GM13976 (cell line): Measurements from ENCODE around the gene SV2C.
"Not testable (repeated sequence)": the region's sequence is repeated elsewhere in the genome, so short reads cannot be mapped to it uniquely, and the experiment has no call there.

Experiments
- DNase-seq: peaks from one replicate; pipeline ENCODE4 v3.0.0; 2012; ENCODE audit warnings: low spot score
- CTCF ChIP-seq: IDR thresholded peaks from 2 replicates; pipeline ENCODE4 v1.5.1; 2012; ENCODE audit warnings: borderline replicate concordance, mild to moderate bottlenecking; ENCODE audit not compliant: insufficient read depth; ENCODE audit errors: extremely low read depth, missing control alignments, control extremely low read depth
- in situ Hi-C: fragments of 300-500 bp; cut with MboI; formaldehyde crosslinking; loops from one replicate; pipeline ENCODE4 v1.12.0; 2022; ENCODE audit warnings: low sequenced_read_pairs, mixed read lengths, inconsistent platforms; ENCODE audit not compliant: unreplicated experiment

SV2C gene, protein sequence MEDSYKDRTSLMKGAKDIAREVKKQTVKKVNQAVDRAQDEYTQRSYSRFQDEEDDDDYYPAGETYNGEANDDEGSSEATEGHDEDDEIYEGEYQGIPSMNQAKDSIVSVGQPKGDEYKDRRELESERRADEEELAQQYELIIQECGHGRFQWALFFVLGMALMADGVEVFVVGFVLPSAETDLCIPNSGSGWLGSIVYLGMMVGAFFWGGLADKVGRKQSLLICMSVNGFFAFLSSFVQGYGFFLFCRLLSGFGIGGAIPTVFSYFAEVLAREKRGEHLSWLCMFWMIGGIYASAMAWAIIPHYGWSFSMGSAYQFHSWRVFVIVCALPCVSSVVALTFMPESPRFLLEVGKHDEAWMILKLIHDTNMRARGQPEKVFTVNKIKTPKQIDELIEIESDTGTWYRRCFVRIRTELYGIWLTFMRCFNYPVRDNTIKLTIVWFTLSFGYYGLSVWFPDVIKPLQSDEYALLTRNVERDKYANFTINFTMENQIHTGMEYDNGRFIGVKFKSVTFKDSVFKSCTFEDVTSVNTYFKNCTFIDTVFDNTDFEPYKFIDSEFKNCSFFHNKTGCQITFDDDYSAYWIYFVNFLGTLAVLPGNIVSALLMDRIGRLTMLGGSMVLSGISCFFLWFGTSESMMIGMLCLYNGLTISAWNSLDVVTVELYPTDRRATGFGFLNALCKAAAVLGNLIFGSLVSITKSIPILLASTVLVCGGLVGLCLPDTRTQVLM

GRCh38 chr5:76082772-76083554, at the start of gene SV2C:
SV2C (plus strand) TSS chr5:76083383; CDS start chr5:76131751, 48,368 bp downstream.
- no peak for TF ChIP-seq CTCF
- in situ Hi-C loops = no loop called here
- peak; percentile 55 for DNase-seq

DNA sequence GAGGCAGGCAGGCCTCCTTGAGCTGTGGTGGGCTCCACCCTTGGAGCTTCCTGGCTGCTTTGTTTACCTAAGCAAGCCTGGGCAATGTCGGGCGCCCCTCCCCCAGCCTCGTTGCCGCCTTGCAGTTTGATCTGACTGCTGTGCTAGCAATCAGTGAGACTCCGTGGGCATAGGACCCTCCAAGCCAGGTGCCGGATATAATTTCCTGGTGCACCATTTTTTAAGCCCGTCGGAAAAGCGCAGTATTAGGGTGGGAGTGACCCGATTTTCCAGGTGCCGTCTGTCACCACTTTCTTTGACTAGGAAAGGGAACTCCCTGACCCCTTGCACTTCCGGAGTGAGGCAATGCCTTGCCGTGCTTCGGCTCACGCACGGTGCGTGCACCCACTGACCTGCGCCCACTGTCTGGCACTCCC, 45.4 kb upstream of the SV2C start:
- in situ Hi-C loops, DNase-seq: not testable (repeated sequence)

GRCh38 chr5:76038212-76038611, 45.0 kb upstream of the SV2C start:
- in situ Hi-C loops = no loop called here
- no peak for TF ChIP-seq CTCF
- no peak for DNase-seq

- in situ Hi-C loops = no loop called here
- no peak for TF ChIP-seq CTCF
- no peak for DNase-seq
Observed at GRCh38 chr5:76040806-76041205, 42.4 kb upstream of the SV2C start.

GRCh38 chr5:76041863-76042262, 41.3 kb upstream of the SV2C start:
- TF ChIP-seq CTCF = no peak
- DNase-seq = no peak
- in situ Hi-C loops = no loop called here

DNA sequence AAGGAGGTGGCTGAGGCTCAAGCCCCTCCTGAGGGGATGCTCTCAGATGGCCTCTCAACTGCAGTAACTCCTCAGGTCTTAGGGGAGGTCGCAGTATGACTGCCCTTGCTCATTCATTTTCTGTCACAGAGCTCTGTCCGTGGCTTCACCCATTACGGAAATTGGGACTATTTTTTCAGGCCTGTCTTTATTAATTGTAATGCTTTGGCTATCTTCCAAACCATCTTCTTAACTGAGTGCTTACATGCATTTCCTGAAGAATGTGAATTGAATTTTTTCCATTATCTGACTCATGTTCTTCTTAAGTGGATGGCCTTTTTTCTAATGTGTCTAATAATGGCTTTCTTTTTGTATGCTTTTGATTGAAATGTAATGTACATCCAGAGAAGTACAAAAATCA, 36.4 kb upstream of the SV2C start:
- no peak for TF ChIP-seq CTCF
- in situ Hi-C loops = no loop called here
- no peak for DNase-seq

DNA sequence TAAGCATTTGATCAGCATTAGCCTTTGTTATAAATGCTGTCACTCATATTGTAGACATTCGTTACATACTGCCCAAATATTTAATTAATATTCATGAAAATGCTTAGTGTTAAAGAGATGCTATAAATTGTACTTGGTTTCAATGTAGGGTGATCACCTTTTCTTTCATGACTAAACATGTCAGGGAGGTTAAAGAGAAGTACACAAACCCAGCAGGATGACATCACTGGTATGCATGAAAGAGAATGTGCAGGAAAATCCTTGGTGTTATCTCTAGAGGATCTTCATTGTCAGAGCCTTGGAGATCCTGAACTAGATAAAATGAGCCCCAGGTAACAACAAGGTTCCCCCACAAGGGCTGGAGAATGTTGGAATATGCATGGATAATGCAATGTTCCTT, 33.0 kb upstream of the SV2C start:
- no peak for TF ChIP-seq CTCF
- in situ Hi-C loops = no loop called here
- no peak for DNase-seq
